H1 (cell line): ENCODE data around the gene SPTBN1. TPM values are rescaled to one million over a fixed set of nuclear protein-coding genes. Genes with fewer than 3 reads are reported as not detected.

Source experiments
- CTCF ChIA-PET: fragments of 300-600 bp; sonication (Branson Sonifier 250); formaldehyde crosslinking; loops from one replicate; lab custom pipeline; 2021; ENCODE audit not compliant: partially characterized antibody; lab: Charles Lee
- POLR2A ChIA-PET: fragments of 300-600 bp; sonication (Branson Sonifier 250); formaldehyde crosslinking; loops from one replicate; lab custom pipeline; 2021; ENCODE audit warnings: inconsistent platforms; ENCODE audit not compliant: partially characterized antibody; lab: Charles Lee
- DNase-seq, 2 experiments: peaks; one replicate each; pipeline versions ENCODE4 v3.0.0 to v3.0.0-alpha.2; 2010 to 2022; ENCODE audit warnings: low spot score in 2 of 2, low read depth in 1 of 2, mixed read lengths in 1 of 2
- FAIRE-seq: peaks from 2 replicates; lab custom pipeline; 2011; peaks lifted over from hg19 to GRCh38; lab: Jason Lieb, UNC
- H2AFZ ChIP-seq: 2 replicates; pipeline ENCODE4 v1.8.1; 2012; ENCODE audit warnings: low read length, inconsistent platforms
- H2AK5ac ChIP-seq: 2 replicates; pipeline ENCODE4 v1.6.1; 2013; ENCODE audit warnings: low read depth, low read length
- H2BK120ac ChIP-seq: replicated peaks from 2 replicates; pipeline ENCODE3; 2013; ENCODE audit warnings: low read depth, low read length, inconsistent platforms
- H2BK12ac ChIP-seq: 2 replicates; pipeline ENCODE4 v1.6.1; 2013; ENCODE audit warnings: low read depth, low read length
- H2BK15ac ChIP-seq: 2 replicates; pipeline ENCODE4 v1.6.1; 2013; ENCODE audit warnings: low read length
- H2BK20ac ChIP-seq: 2 replicates; pipeline ENCODE4 v1.6.1; 2013; ENCODE audit warnings: low read length
- H2BK5ac ChIP-seq: 2 replicates; pipeline ENCODE4 v1.6.1; 2013; ENCODE audit warnings: low read depth, low read length
- H3K14ac ChIP-seq: 2 replicates; pipeline ENCODE4 v1.6.1; 2013; ENCODE audit warnings: inconsistent platforms; ENCODE audit not compliant: insufficient read length
- H3K18ac ChIP-seq: 2 replicates; pipeline ENCODE4 v1.6.1; 2013; ENCODE audit warnings: low read length; ENCODE audit errors: extremely low read depth
- H3K23ac ChIP-seq: 2 replicates; pipeline ENCODE4 v1.6.1; 2013; ENCODE audit warnings: inconsistent platforms; ENCODE audit not compliant: insufficient read length
- H3K23me2 ChIP-seq: 2 replicates; pipeline ENCODE4 v1.6.1; 2013; ENCODE audit warnings: low read depth, low read length
- H3K27ac ChIP-seq: 2 replicates; pipeline ENCODE4 v1.6.1; 2011; ENCODE audit warnings: low read depth, low read length, inconsistent platforms
- H3K27me3 ChIP-seq, 4 experiments: replicated peaks in 1 of 4; 1 replicate in 1 of 4; 2 replicates in 3 of 4; pipeline versions ENCODE4 v1.6.1 to v1.8.1; 2011 to 2013; ENCODE audit warnings: low read length in 3 of 4, mild to moderate bottlenecking in 3 of 4, inconsistent platforms in 2 of 4, mixed read lengths in 2 of 4, moderate library complexity in 1 of 4; ENCODE audit not compliant: control insufficient read depth in 3 of 4, insufficient read depth in 3 of 4; ENCODE audit errors: extremely low read depth in 1 of 4
- H3K36me3 ChIP-seq, 4 experiments: 2 replicates each; pipeline versions ENCODE4 v1.6.1 to v1.8.1; 2011 to 2013; ENCODE audit warnings: mild to moderate bottlenecking in 4 of 4, low read length in 3 of 4, moderate library complexity in 2 of 4, control low read depth in 1 of 4, inconsistent platforms in 1 of 4; ENCODE audit not compliant: insufficient read depth in 4 of 4, control insufficient read depth in 2 of 4
- H3K4ac ChIP-seq: replicated peaks from 2 replicates; pipeline ENCODE3; 2013; ENCODE audit warnings: low read length, low read depth, mixed read lengths, inconsistent platforms; ENCODE audit not compliant: insufficient read length
- H3K4me1 ChIP-seq, 4 experiments: replicated peaks in 1 of 4; 1 replicate in 1 of 4; 2 replicates in 3 of 4; pipeline versions ENCODE4 v1.6.1 to v1.8.1; 2011 to 2013; ENCODE audit warnings: low read length in 3 of 4, inconsistent platforms in 2 of 4, mixed read lengths in 1 of 4; ENCODE audit not compliant: insufficient read depth in 4 of 4, control insufficient read depth in 3 of 4
- H3K4me2 ChIP-seq, 2 experiments: 2 replicates each; pipeline versions ENCODE4 v1.6.1 to v1.8.1; 2011 to 2013; ENCODE audit warnings: low read depth in 2 of 2, low read length in 2 of 2, control low read depth in 1 of 2, inconsistent platforms in 1 of 2, mild to moderate bottlenecking in 1 of 2; ENCODE audit not compliant: insufficient read depth in 1 of 2
- H3K4me3 ChIP-seq, 4 experiments: fragments of 200-600, 300-600 bp in 1 of 4; sonication (generic), shearing (Covaris generic), sonication (Bioruptor Twin) in 1 of 4; 2 replicates each; pipeline versions ENCODE4 v1.5.1 to v1.8.1; 2011 to 2016; ENCODE audit warnings: low read length in 4 of 4, low read depth in 3 of 4, control low read depth in 2 of 4, inconsistent platforms in 2 of 4, mild to moderate bottlenecking in 2 of 4, mixed read lengths in 1 of 4, moderate library complexity in 1 of 4; ENCODE audit not compliant: insufficient read depth in 2 of 4; ENCODE audit errors: extremely low read depth in 1 of 4
- H3K56ac ChIP-seq: replicated peaks from 2 replicates; pipeline ENCODE3; 2013; ENCODE audit warnings: low read depth, mild to moderate bottlenecking, mixed read lengths, low read length, inconsistent platforms; ENCODE audit not compliant: insufficient read length
- H3K79me1 ChIP-seq: 2 replicates; pipeline ENCODE4 v1.6.1; 2013; ENCODE audit warnings: low read depth, low read length, control low read depth
- H3K79me2 ChIP-seq, 2 experiments: 2 replicates each; pipeline versions ENCODE4 v1.6.1 to v1.8.1; 2012 to 2013; ENCODE audit warnings: low read length in 2 of 2, mild to moderate bottlenecking in 2 of 2, inconsistent platforms in 1 of 2; ENCODE audit not compliant: insufficient read depth in 2 of 2, control insufficient read depth in 1 of 2
- H3K9ac ChIP-seq, 4 experiments: replicated peaks in 1 of 4; 1 replicate in 1 of 4; 2 replicates in 3 of 4; pipeline versions ENCODE4 v1.6.1 to v1.8.1; 2011 to 2013; ENCODE audit warnings: low read depth in 3 of 4, low read length in 3 of 4, control low read depth in 2 of 4, mild to moderate bottlenecking in 2 of 4, moderate library complexity in 2 of 4, inconsistent platforms in 1 of 4; ENCODE audit errors: extremely low read depth in 1 of 4
- H3K9me3 ChIP-seq, 2 experiments: 2 replicates each; pipeline versions ENCODE4 v1.6.1 to v1.8.1; 2012 to 2013; ENCODE audit warnings: mild to moderate bottlenecking in 2 of 2, moderate library complexity in 2 of 2, control low read depth in 1 of 2, inconsistent platforms in 1 of 2, low read depth in 1 of 2, low read length in 1 of 2, mixed read lengths in 1 of 2; ENCODE audit not compliant: insufficient read depth in 2 of 2
- H4K20me1 ChIP-seq, 2 experiments: replicated peaks in 1 of 2; 2 replicates each; pipeline versions ENCODE3 to v1.8.1; 2011 to 2013; ENCODE audit warnings: inconsistent platforms in 2 of 2, low read length in 2 of 2, mild to moderate bottlenecking in 1 of 2; ENCODE audit not compliant: insufficient read depth in 2 of 2, control insufficient read depth in 1 of 2
- H4K5ac ChIP-seq: 2 replicates; pipeline ENCODE4 v1.6.1; 2013; ENCODE audit warnings: low read length, low read depth, mixed read lengths, inconsistent platforms; ENCODE audit not compliant: insufficient read length
- H4K8ac ChIP-seq: 2 replicates; pipeline ENCODE4 v1.8.0; 2013; ENCODE audit warnings: mild to moderate bottlenecking, moderate library complexity, low read length, inconsistent platforms; ENCODE audit not compliant: insufficient read depth; ENCODE audit errors: extremely low read depth
- H4K91ac ChIP-seq: replicated peaks from 2 replicates; pipeline ENCODE3; 2013; ENCODE audit warnings: low read length, mixed read lengths, inconsistent platforms; ENCODE audit not compliant: insufficient read length
- CBX5 ChIP-seq: fragments of 300-800, 300-1000 bp; sonication (generic); IDR thresholded peaks from 2 replicates; pipeline ENCODE4 v1.7.1; 2016; ENCODE audit warnings: antibody characterized with exemption, low read length, low read depth
- CHD2 ChIP-seq: IDR thresholded peaks from 2 replicates; pipeline ENCODE4 v1.6.1; 2012; ENCODE audit warnings: low read length, improper control_type of control experiment
- CREB1 ChIP-seq: IDR thresholded peaks from 2 replicates; pipeline ENCODE4 v1.6.1; 2012; ENCODE audit warnings: inconsistent platforms
- CTBP2 ChIP-seq: IDR thresholded peaks from 2 replicates; pipeline ENCODE4 v1.7.0; 2011; ENCODE audit warnings: borderline replicate concordance, mild to moderate bottlenecking, moderate library complexity, mixed read lengths, low read length; ENCODE audit not compliant: insufficient read depth, insufficient read length
- CTCF ChIP-seq, 3 experiments: IDR thresholded peaks; 1 replicate in 2 of 3; 2 replicates in 1 of 3; pipeline versions ENCODE4 v1.5.1 to v1.6.1; 2011; ENCODE audit warnings: low read length in 3 of 3, mild to moderate bottlenecking in 3 of 3, inconsistent platforms in 2 of 3, low read depth in 1 of 3, moderate library complexity in 1 of 3; ENCODE audit not compliant: insufficient read depth in 1 of 3; ENCODE audit errors: control extremely low read depth in 1 of 3
- RFX5 ChIP-seq: IDR thresholded peaks from 2 replicates; pipeline ENCODE4 v1.6.1; 2011; ENCODE audit warnings: low read depth, low read length, improper control_type of control experiment, borderline replicate concordance
- TEAD4 ChIP-seq: IDR thresholded peaks from 2 replicates; pipeline ENCODE4 v1.6.1; 2012; ENCODE audit warnings: low read depth, low read length, inconsistent platforms, mixed read lengths
- YY1 ChIP-seq: IDR thresholded peaks from 2 replicates; pipeline ENCODE4 v1.6.1; 2011; ENCODE audit warnings: low read depth, mild to moderate bottlenecking, low read length
- WGBS, 2 experiments: shearing (Covaris generic) in 1 of 2; methylation state at CpG; one replicate each; pipeline versions ENCODE4 v1.1.6 to v1.1.7; 2013 to 2015; ENCODE audit warnings: low lambda C conversion rate in 2 of 2, mixed read lengths in 2 of 2, inconsistent platforms in 1 of 2, low coverage in 1 of 2, missing lambda C conversion rate in 1 of 2; ENCODE audit not compliant: insufficient replicate concordance in 2 of 2, insufficient coverage in 1 of 2, insufficient read length in 1 of 2; ENCODE audit errors: extremely low coverage in 1 of 2, missing lambda C conversion rate in 1 of 2; 5-methylcytosine and 5-hydroxymethylcytosine counted together
- polyA plus RNA-seq, 7 experiments: library from polyadenylated mRNA; depleted of rRNA in 3 of 7; stranded (reverse) in 5 of 7; unstranded in 2 of 7; fragments of >200 nt in 5 of 7; fragments of 200-250 nt in 2 of 7; gene quantifications; 1 replicate in 5 of 7; 2 replicates in 1 of 7; 4 replicates in 1 of 7; pipeline versions ENCODE4 v1.2.1 to v1.2.3, GENCODE V29; 2011 to 2013; ENCODE audit warnings: missing spikeins in 2 of 7, mixed read lengths in 2 of 7
- total RNA-seq: library from RNA; stranded (reverse); fragmentation: NEBNext Ultra II Directional; extraction: Animal tissue kit (Norgen Biotek cat#: 25700); gene quantifications from 2 replicates; pipeline ENCODE4 v1.2.1, GENCODE V29; 2021
- TF ChIP-seq, protein P1 (sequence below): IDR thresholded peaks from 2 replicates; pipeline ENCODE4 v1.6.1; 2012; ENCODE audit warnings: low read length, inconsistent platforms

SPTBN1 gene
- total and polyA plus RNA-seq, 2 of the 8 experiments (the other 6 are each of a cell fraction or from before 2014, with no cell fraction given), result 31.8 to 180 TPM

DNA sequence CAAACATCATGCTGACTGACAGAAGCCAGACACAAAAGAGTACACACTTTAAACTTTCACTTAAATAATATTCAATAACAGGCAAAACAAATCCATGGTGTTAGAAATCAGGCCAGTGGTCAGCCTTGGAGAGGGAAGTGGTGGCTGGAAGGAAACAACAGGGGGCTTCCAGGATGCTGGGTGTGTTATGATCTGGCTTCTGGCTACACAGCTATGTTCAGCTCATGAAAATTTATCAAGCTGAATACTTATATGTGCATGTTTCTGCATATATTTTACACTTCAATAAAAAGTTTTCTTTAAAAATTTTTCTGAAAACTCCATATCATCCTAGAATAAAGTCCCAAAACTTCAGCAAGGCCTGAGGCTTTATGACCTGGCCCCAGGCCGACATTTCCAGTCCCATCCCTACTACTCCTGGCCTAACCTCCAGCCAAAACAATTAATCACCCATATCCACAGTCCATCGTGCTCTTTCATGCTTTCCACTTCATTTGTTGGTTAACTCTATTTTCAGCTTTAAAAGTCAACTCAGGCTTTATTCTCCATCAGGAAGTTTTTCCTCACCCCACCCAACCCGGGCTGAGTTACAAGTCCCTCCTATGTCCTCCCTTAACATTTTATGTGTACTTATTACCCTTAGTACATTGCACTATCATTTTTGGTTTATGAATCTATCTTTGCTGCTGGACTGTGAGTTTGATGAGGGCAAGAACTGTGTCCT, 27.9 kb upstream of the SPTBN1 start:
- no peaks in the 10 kb centered on the region for H3K23me2 ChIP-seq
- H2BK5ac ChIP-seq, result no peak overlapping the region
- no peak overlapping the region for H2AFZ ChIP-seq
- H2BK15ac ChIP-seq, result no peak overlapping the region
- H2BK20ac ChIP-seq, result no peak overlapping the region
- no peak overlapping the region for H3K9ac ChIP-seq
- CTCF ChIA-PET, result no interaction called here
- no peaks in the 10 kb centered on the region for H3K27me3 ChIP-seq
- H2AK5ac ChIP-seq, result no peak overlapping the region
- no peaks in the 10 kb centered on the region for H3K4me1 ChIP-seq
- no peak overlapping the region for H4K8ac ChIP-seq
- no peaks in the 10 kb centered on the region for H3K79me1 ChIP-seq
- H4K91ac ChIP-seq, result no peak overlapping the region
- H2BK120ac ChIP-seq, result no peak overlapping the region
- no peak overlapping the region for H3K14ac ChIP-seq
- DNase-seq (no peak), FAIRE-seq (no peak)
- no peaks in the 10 kb centered on the region for H3K79me2 ChIP-seq
- H3K23ac ChIP-seq, result no peak overlapping the region
- no peaks in the 10 kb centered on the region for H3K36me3 ChIP-seq
- H3K56ac ChIP-seq, result no peak overlapping the region
- no peak overlapping the region for H3K4me3 ChIP-seq
- H4K20me1 ChIP-seq, result no peaks in the 10 kb centered on the region
- no peak overlapping the region for H3K4ac ChIP-seq
- no peaks in the 10 kb centered on the region for H3K9me3 ChIP-seq
- no peak overlapping the region for H3K18ac ChIP-seq
- no peak overlapping the region for H2BK12ac ChIP-seq
- H3K27ac ChIP-seq, result no peak overlapping the region
- POLR2A ChIA-PET, result no interaction called here
- WGBS, 2 experiments, result 88% methylated on average over 3 of the region's 3 CpGs; no CpG with 5 or more reads in 1 of the 2 experiments
- H4K5ac ChIP-seq, result no peak overlapping the region
- H3K4me2 ChIP-seq, result no peak overlapping the region
- TF ChIP-seq CHD2, result no peak
- no peak for TF ChIP-seq CTBP2
- TF ChIP-seq, protein P1, sequence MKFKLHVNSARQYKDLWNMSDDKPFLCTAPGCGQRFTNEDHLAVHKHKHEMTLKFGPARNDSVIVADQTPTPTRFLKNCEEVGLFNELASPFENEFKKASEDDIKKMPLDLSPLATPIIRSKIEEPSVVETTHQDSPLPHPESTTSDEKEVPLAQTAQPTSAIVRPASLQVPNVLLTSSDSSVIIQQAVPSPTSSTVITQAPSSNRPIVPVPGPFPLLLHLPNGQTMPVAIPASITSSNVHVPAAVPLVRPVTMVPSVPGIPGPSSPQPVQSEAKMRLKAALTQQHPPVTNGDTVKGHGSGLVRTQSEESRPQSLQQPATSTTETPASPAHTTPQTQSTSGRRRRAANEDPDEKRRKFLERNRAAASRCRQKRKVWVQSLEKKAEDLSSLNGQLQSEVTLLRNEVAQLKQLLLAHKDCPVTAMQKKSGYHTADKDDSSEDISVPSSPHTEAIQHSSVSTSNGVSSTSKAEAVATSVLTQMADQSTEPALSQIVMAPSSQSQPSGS, result no peak
- TF ChIP-seq CTCF (IDR thresholded peaks at IDR 0.05; ENCODE audit: control extremely low read depth in 1 of 3, insufficient read depth in 1 of 3, low read depth in 1 of 3, low read length in 3 of 3), result no peak
- TF ChIP-seq CBX5, result no peak
- no peak for TF ChIP-seq YY1
- no peak for TF ChIP-seq TEAD4
- TF ChIP-seq RFX5, result no peak
- no peak for TF ChIP-seq CREB1
